GM23248 (cell line): ENCODE measurements around the gene MYO10.

Experiments
- EZH2 ChIP-seq: fragments of 200-600 bp; sonication (generic); IDR thresholded peaks from 2 replicates; pipeline ENCODE4 v1.6.1; 2018; ENCODE audit warnings: antibody characterized with exemption, mild to moderate bottlenecking; ENCODE audit not compliant: insufficient read depth, poor library complexity, severe bottlenecking
- EZH2phosphoT487 ChIP-seq: fragments of 200-600 bp; sonication (generic); IDR thresholded peaks from 2 replicates; pipeline ENCODE4 v1.6.1; 2018; ENCODE audit warnings: antibody characterized with exemption, moderate library complexity, mild to moderate bottlenecking, low read depth; ENCODE audit not compliant: insufficient read depth

DNA sequence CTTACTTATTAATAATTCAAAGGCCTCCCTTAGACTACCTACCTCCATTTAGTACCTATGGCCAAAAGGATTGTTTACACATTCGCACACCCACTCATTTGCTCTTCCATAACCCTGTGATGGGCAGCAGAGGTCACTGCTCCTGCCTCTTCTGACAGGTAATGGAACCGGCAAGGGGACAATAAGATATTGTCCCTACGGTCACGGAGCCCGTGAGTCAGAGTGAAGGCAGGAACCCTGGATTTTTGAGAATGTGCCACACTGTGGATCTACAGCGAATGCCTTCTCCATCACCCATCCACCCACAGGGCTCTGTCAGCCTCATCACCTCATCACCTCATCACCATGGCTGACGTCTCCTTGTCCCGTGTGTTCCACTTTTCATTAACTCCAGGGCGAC is 132.3 kb downstream of the MYO10 start:
- no peak for TF ChIP-seq EZH2phosphoT487
- TF ChIP-seq EZH2 = no peak
